HG03139 (cell line): ENCODE results near the gene TTYH2.

ENCODE experiments used
- ATAC-seq: cut with Tn5 transposase; IDR thresholded peaks from one replicate; pipeline ENCODE4 v1.9.1; 2021; ENCODE audit not compliant: unreplicated experiment

Gene TTYH2

GRCh38 chr17:74214484-74215341, 1.3 kb downstream of the TTYH2 start:
- ATAC-seq, result no peak

GRCh38 chr17:74215342-74215727, 2.0 kb downstream of the TTYH2 start:
- no peak for ATAC-seq

GRCh38 chr17:74216505-74216904, 3.1 kb downstream of the TTYH2 start:
- no peak for ATAC-seq

GRCh38 chr17:74217037-74217730, 3.8 kb downstream of the TTYH2 start:
- ATAC-seq, result no peak

GRCh38 chr17:74217888-74218287, 4.5 kb downstream of the TTYH2 start:
- no peak for ATAC-seq

GRCh38 chr17:74218436-74218835, 5.1 kb downstream of the TTYH2 start:
- ATAC-seq, result no peak

- no peak for ATAC-seq
These were observed 6.3 kb downstream of the TTYH2 start for GRCh38 chr17:74219576-74220133.

- no peak for ATAC-seq
These were observed 6.8 kb downstream of the TTYH2 start for GRCh38 chr17:74220219-74220618.

GRCh38 chr17:74220946-74221818, 7.8 kb downstream of the TTYH2 start:
- ATAC-seq, result no peak

- ATAC-seq, result no peak
These were observed 9.0 kb downstream of the TTYH2 start for GRCh38 chr17:74222399-74222798.

GRCh38 chr17:74223901-74224300, 10.5 kb downstream of the TTYH2 start:
- no peak for ATAC-seq

GRCh38 chr17:74224959-74225725, 11.8 kb downstream of the TTYH2 start:
- no peak for ATAC-seq

- no peak for ATAC-seq
These were observed 12.9 kb downstream of the TTYH2 start for GRCh38 chr17:74226252-74226651.

GRCh38 chr17:74227271-74228080, 14.1 kb downstream of the TTYH2 start:
- no peak for ATAC-seq

- no peak for ATAC-seq
These were observed 15.1 kb downstream of the TTYH2 start for GRCh38 chr17:74228306-74228978.

GRCh38 chr17:74230896-74231295, 17.5 kb downstream of the TTYH2 start:
- no peak for ATAC-seq

- no peak for ATAC-seq
These were observed 18.8 kb downstream of the TTYH2 start for GRCh38 chr17:74231928-74232907.

- no peak for ATAC-seq
These were observed 20.6 kb downstream of the TTYH2 start for GRCh38 chr17:74233937-74234336.
